ENCODE data around the gene USP31. TPM values are rescaled to one million over a fixed set of nuclear protein-coding genes. Genes with fewer than 3 reads are reported as not detected.

USP31 gene
- total RNA-seq, 1 donor from 2014 or later, result 8.9 TPM

- Histone ChIP-seq H3K4me3 (ENCODE audit: low read length in 3 of 3) (no peak overlapping the region), H3K4me1 (ENCODE audit: control insufficient read depth in 3 of 3, insufficient read depth in 3 of 3, low read length in 3 of 3) (no peaks in the 10 kb centered on the region), H3K9me3 (ENCODE audit: control insufficient read depth in 3 of 3, low read length in 3 of 3) (no peaks in the 10 kb centered on the region), H3K9ac (ENCODE audit: low read depth in 1 of 3, low read length in 3 of 3) (no peak overlapping the region), H3K27ac (ENCODE audit: low read depth, low read length) (no peak overlapping the region), H3K36me3 (ENCODE audit: control insufficient read depth in 3 of 3, insufficient read depth in 3 of 3, low read length in 3 of 3) (no peaks in the 10 kb centered on the region), H3K27me3 (ENCODE audit: control insufficient read depth in 3 of 3, insufficient read depth in 3 of 3, low read length in 3 of 3) (peaks cover 4 to 12% (median 9%) of the 10 kb centered on the region in 3 donors)
Observed at GRCh38 chr16:23059433-23059832, 89.8 kb downstream of the USP31 start.

DNA sequence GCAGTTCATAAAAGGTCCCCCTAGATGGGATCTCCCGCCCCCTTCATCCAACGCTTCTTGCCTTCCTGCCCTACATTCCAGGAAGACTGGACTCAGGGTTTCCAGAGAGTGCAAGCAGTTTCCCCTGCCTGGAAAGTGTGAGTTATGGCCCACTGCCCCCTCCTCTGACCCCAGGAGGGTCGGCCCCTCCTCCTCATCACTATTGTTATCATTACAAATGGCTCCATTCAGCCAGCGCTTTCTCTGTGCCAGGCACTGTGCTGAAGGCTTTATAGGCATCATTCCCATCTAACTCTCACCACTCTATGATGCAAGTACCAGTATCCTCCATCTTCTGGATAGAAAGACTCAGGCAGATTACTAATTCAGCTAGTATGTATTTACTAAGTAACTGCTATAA lies 90.7 kb downstream of the USP31 start:
- no peak overlapping the region for H3K4me3 ChIP-seq (ENCODE audit: low read length in 3 of 3)
- no peak overlapping the region for H3K9ac ChIP-seq (ENCODE audit: low read depth in 1 of 3, low read length in 3 of 3)
- no peaks in the 10 kb centered on the region for H3K9me3 ChIP-seq (ENCODE audit: control insufficient read depth in 3 of 3, low read length in 3 of 3)
- H3K27ac ChIP-seq (ENCODE audit: low read depth, low read length), result no peak overlapping the region
- H3K36me3 ChIP-seq (ENCODE audit: control insufficient read depth in 3 of 3, insufficient read depth in 3 of 3, low read length in 3 of 3), result no peaks in the 10 kb centered on the region
- H3K27me3 ChIP-seq (ENCODE audit: control insufficient read depth in 3 of 3, insufficient read depth in 3 of 3, low read length in 3 of 3), result peaks cover 5 to 12% (median 9%) of the 10 kb centered on the region in 3 donors
- H3K4me1 ChIP-seq (ENCODE audit: control insufficient read depth in 3 of 3, insufficient read depth in 3 of 3, low read length in 3 of 3), result no peaks in the 10 kb centered on the region

DNA sequence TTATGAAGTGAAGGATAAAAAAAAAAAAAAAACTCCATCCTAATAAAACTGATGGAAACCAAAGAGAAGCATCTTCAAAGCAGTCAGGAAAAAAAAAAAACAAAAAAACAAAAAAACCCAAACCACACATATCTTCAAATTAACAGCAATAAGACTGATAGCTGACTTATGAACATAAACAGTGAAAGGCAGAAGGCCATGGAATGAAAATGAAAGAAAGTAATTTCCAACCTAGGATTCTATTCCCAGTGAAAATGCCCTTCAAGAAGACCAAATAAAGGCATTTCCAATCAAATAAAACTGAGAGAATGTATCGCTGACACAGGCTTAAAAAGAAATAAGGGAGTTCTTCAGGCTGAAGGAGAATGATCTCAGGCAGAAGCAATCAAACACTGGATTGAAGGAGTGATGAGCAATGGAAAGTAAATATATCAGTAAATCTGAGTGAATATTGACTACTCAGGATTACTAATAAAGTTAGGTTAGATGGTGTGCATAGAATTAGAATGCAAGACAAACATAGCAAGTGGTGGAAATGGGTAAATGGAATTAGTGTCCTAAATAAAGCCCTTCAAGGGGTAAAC lies 92.1 kb downstream of the USP31 start:
- H3K4me3 ChIP-seq (ENCODE audit: low read length in 3 of 3), result no peak overlapping the region
- no peak overlapping the region for H3K9ac ChIP-seq (ENCODE audit: low read depth in 1 of 3, low read length in 3 of 3)

GRCh38 chr16:23055481-23055880 lies 93.8 kb downstream of the USP31 start:
- H3K9me3 ChIP-seq (ENCODE audit: control insufficient read depth in 3 of 3, low read length in 3 of 3), result no peaks in the 10 kb centered on the region
- H3K36me3 ChIP-seq (ENCODE audit: control insufficient read depth in 3 of 3, insufficient read depth in 3 of 3, low read length in 3 of 3), result no peaks in the 10 kb centered on the region
- H3K4me3 ChIP-seq (ENCODE audit: low read length in 3 of 3), result no peak overlapping the region
- no peak overlapping the region for H3K27ac ChIP-seq (ENCODE audit: low read depth, low read length)
- H3K4me1 ChIP-seq (ENCODE audit: control insufficient read depth in 3 of 3, insufficient read depth in 3 of 3, low read length in 3 of 3), result no peaks in the 10 kb centered on the region
- no peak overlapping the region for H3K9ac ChIP-seq (ENCODE audit: low read depth in 1 of 3, low read length in 3 of 3)
- peaks cover 17 to 26% (median 23%) of the 10 kb centered on the region in 3 donors for H3K27me3 ChIP-seq (ENCODE audit: control insufficient read depth in 3 of 3, insufficient read depth in 3 of 3, low read length in 3 of 3)

More for the DNA sequence above, 92.1 kb downstream of the USP31 start:
- H3K4me1 ChIP-seq (ENCODE audit: control insufficient read depth in 3 of 3, insufficient read depth in 3 of 3, low read length in 3 of 3), result no peaks in the 10 kb centered on the region
- H3K9me3 ChIP-seq (ENCODE audit: control insufficient read depth in 3 of 3, low read length in 3 of 3), result no peaks in the 10 kb centered on the region
- peaks cover 16 to 19% (median 17%) of the 10 kb centered on the region in 3 donors for H3K27me3 ChIP-seq (ENCODE audit: control insufficient read depth in 3 of 3, insufficient read depth in 3 of 3, low read length in 3 of 3)
- no peak overlapping the region for H3K27ac ChIP-seq (ENCODE audit: low read depth, low read length)
- no peaks in the 10 kb centered on the region for H3K36me3 ChIP-seq (ENCODE audit: control insufficient read depth in 3 of 3, insufficient read depth in 3 of 3, low read length in 3 of 3)

DNA sequence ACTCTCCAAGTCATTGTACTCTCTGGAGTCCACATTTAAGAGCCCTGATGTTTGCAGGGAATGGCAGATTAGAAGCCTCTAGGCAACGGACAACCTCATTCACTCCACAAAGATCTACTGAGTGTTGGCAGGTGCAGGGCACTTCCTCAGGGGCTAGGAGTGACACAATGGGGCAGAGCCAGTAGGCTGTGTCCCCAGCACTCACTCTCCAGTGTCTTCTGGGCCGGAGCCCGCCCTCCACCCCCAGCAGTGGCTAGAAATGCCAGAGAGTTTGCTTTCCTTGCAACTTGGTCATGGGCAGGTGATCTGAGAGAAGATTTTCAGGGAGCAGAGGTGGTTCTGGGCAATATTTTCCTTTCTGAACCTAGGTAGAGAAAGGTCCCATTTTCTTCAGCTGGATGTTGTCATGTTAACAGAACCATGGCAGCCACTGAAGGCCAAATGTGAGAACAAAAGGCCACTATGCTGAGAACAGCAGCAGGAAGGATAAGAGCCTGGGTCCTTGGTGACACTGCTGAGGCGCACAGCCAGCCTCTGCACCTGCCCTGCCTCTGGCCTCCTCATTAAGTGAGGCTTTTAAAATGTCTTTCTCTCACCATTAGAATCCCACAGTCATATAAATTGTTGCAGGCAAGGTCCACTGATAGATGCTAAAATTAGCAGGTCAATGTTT lies 96.2 kb downstream of the USP31 start:
- Histone ChIP-seq H3K9me3 (ENCODE audit: control insufficient read depth in 3 of 3, low read length in 3 of 3) (no peaks in the 10 kb centered on the region), H3K9ac (ENCODE audit: low read depth in 1 of 3, low read length in 3 of 3) (no peak overlapping the region), H3K4me3 (ENCODE audit: low read length in 3 of 3) (no peak overlapping the region), H3K36me3 (ENCODE audit: control insufficient read depth in 3 of 3, insufficient read depth in 3 of 3, low read length in 3 of 3) (no peaks in the 10 kb centered on the region), H3K27ac (ENCODE audit: low read depth, low read length) (no peak overlapping the region), H3K27me3 (ENCODE audit: control insufficient read depth in 3 of 3, insufficient read depth in 3 of 3, low read length in 3 of 3) (peaks cover 5 to 32% (median 18%) of the 10 kb centered on the region in 3 donors), H3K4me1 (ENCODE audit: control insufficient read depth in 3 of 3, insufficient read depth in 3 of 3, low read length in 3 of 3) (no peaks in the 10 kb centered on the region)

GRCh38 chr16:23052221-23052620 lies 97.0 kb downstream of the USP31 start:
- Histone ChIP-seq H3K27ac (ENCODE audit: low read depth, low read length) (no peak overlapping the region), H3K27me3 (ENCODE audit: control insufficient read depth in 3 of 3, insufficient read depth in 3 of 3, low read length in 3 of 3) (peaks cover 4 to 32% (median 19%) of the 10 kb centered on the region in 3 donors), H3K36me3 (ENCODE audit: control insufficient read depth in 3 of 3, insufficient read depth in 3 of 3, low read length in 3 of 3) (no peaks in the 10 kb centered on the region), H3K9ac (ENCODE audit: low read depth in 1 of 3, low read length in 3 of 3) (no peak overlapping the region), H3K4me1 (ENCODE audit: control insufficient read depth in 3 of 3, insufficient read depth in 3 of 3, low read length in 3 of 3) (no peaks in the 10 kb centered on the region), H3K4me3 (ENCODE audit: low read length in 3 of 3) (no peak overlapping the region), H3K9me3 (ENCODE audit: control insufficient read depth in 3 of 3, low read length in 3 of 3) (no peaks in the 10 kb centered on the region)

DNA sequence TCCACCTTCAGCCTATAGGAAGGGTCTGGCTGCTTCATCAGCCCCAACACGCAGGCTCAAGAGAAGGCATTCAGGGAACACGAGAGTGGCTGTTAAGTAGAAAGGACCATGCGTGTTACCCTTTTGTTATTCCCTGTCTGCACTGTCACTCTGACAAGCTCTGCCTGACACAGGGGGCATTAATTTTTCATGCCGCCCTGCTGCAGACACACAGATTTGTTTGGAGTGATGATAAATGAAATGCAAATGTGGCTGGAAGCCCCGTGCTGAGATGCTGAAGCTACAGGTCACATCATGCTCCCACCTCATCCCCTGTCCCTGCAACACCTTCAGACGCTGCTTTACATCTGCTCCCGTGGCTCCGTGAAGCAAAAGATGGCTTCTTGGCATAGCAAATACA lies 97.7 kb downstream of the USP31 start:
- no peaks in the 10 kb centered on the region for H3K4me1 ChIP-seq (ENCODE audit: control insufficient read depth in 3 of 3, insufficient read depth in 3 of 3, low read length in 3 of 3)
- H3K36me3 ChIP-seq (ENCODE audit: control insufficient read depth in 3 of 3, insufficient read depth in 3 of 3, low read length in 3 of 3), result no peaks in the 10 kb centered on the region
- H3K27ac ChIP-seq (ENCODE audit: low read depth, low read length), result no peak overlapping the region
- peaks cover 4 to 32% (median 19%) of the 10 kb centered on the region in 3 donors for H3K27me3 ChIP-seq (ENCODE audit: control insufficient read depth in 3 of 3, insufficient read depth in 3 of 3, low read length in 3 of 3)
- H3K4me3 ChIP-seq (ENCODE audit: low read length in 3 of 3), result no peak overlapping the region
- H3K9ac ChIP-seq (ENCODE audit: low read depth in 1 of 3, low read length in 3 of 3), result no peak overlapping the region
- no peaks in the 10 kb centered on the region for H3K9me3 ChIP-seq (ENCODE audit: control insufficient read depth in 3 of 3, low read length in 3 of 3)

DNA sequence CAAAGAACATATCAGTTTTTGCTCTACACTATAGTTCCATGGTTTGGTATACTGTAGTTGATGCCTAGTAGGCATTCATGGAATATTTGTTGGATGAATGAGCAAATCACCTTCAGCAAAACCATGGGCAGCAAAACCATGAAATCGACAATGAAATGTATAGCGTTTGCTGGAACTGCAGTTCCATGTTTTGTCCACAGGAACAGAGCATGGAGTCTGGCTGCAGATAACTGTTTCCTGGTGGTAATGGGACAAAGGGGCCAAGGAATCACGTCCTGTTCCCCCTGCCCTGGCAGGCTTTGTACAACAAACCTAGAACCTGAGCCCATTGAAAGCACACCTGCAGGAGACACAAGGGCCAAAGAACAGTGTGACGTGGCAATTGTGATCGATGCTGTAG lies 101.1 kb downstream of the USP31 start:
- peaks cover 4 to 24% (median 19%) of the 10 kb centered on the region in 3 donors for H3K27me3 ChIP-seq (ENCODE audit: control insufficient read depth in 3 of 3, insufficient read depth in 3 of 3, low read length in 3 of 3)
- H3K4me1 ChIP-seq (ENCODE audit: control insufficient read depth in 3 of 3, insufficient read depth in 3 of 3, low read length in 3 of 3), result no peaks in the 10 kb centered on the region
- H3K9ac ChIP-seq (ENCODE audit: low read depth in 1 of 3, low read length in 3 of 3), result no peak overlapping the region
- H3K27ac ChIP-seq (ENCODE audit: low read depth, low read length), result no peak overlapping the region
- peaks cover 0 to 2% (median 0%) of the 10 kb centered on the region in 3 donors for H3K9me3 ChIP-seq (ENCODE audit: control insufficient read depth in 3 of 3, low read length in 3 of 3)
- no peaks in the 10 kb centered on the region for H3K36me3 ChIP-seq (ENCODE audit: control insufficient read depth in 3 of 3, insufficient read depth in 3 of 3, low read length in 3 of 3)
- no peak overlapping the region for H3K4me3 ChIP-seq (ENCODE audit: low read length in 3 of 3)

DNA sequence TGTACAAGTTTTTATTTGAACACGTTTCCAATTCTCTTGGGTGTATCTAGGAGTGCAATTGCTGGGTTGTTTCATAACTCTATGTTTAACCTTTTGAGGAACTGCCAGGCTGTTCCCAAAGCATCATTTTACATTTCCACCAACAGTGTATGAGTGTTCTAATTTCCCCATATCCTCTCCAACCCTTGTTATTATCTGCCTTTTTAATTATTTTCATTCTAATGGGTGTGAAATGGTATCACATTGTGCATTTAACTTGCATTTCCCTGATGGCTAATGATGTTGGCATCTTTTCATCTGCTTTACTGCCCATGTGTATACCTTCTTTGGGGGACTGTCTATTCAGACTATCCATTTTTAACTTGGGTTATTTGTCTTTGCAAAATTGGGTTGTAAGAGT lies 104.2 kb downstream of the USP31 start:
- H3K4me3 ChIP-seq (ENCODE audit: low read length in 3 of 3), result no peak overlapping the region
- H3K9ac ChIP-seq (ENCODE audit: low read depth in 1 of 3, low read length in 3 of 3), result no peak overlapping the region
- no peak overlapping the region for H3K27ac ChIP-seq (ENCODE audit: low read depth, low read length)
- peaks cover 0 to 6% (median 5%) of the 10 kb centered on the region in 3 donors for H3K27me3 ChIP-seq (ENCODE audit: control insufficient read depth in 3 of 3, insufficient read depth in 3 of 3, low read length in 3 of 3)
- peaks cover 0 to 2% (median 0%) of the 10 kb centered on the region in 3 donors for H3K9me3 ChIP-seq (ENCODE audit: control insufficient read depth in 3 of 3, low read length in 3 of 3)
- H3K36me3 ChIP-seq (ENCODE audit: control insufficient read depth in 3 of 3, insufficient read depth in 3 of 3, low read length in 3 of 3), result no peaks in the 10 kb centered on the region
- H3K4me1 ChIP-seq (ENCODE audit: control insufficient read depth in 3 of 3, insufficient read depth in 3 of 3, low read length in 3 of 3), result no peaks in the 10 kb centered on the region

DNA sequence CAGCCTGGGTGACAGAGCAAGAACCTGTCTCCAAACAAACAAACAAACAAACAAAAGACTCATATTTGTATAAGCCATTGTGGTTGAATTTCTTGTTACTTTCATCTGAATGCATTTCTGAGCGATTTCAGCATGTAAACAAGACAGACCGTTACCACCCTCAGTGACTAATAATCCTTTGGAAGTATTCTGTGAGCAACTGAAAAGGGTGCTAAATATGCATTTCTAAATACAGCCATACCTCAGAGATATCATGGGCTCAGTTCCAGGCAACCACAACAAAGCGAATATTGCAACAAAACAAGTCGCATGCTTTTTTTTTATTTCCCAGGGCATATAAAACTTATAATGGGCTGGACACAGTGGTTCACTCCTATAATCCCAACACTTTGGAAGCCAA lies 109.0 kb downstream of the USP31 start:
- Histone ChIP-seq H3K9ac (ENCODE audit: low read depth in 1 of 3, low read length in 3 of 3) (no peak overlapping the region), H3K9me3 (ENCODE audit: control insufficient read depth in 3 of 3, low read length in 3 of 3) (peaks cover 0 to 2% (median 0%) of the 10 kb centered on the region in 3 donors), H3K36me3 (ENCODE audit: control insufficient read depth in 3 of 3, insufficient read depth in 3 of 3, low read length in 3 of 3) (no peaks in the 10 kb centered on the region), H3K4me1 (ENCODE audit: control insufficient read depth in 3 of 3, insufficient read depth in 3 of 3, low read length in 3 of 3) (no peaks in the 10 kb centered on the region), H3K4me3 (ENCODE audit: low read length in 3 of 3) (no peak overlapping the region), H3K27me3 (ENCODE audit: control insufficient read depth in 3 of 3, insufficient read depth in 3 of 3, low read length in 3 of 3) (no peaks in the 10 kb centered on the region), H3K27ac (ENCODE audit: low read depth, low read length) (no peak overlapping the region)
